ENCODE data around the gene CFAP69. TPM values are rescaled to one million over a fixed set of nuclear protein-coding genes. Genes with fewer than 3 reads are reported as not detected.

The CFAP69 gene
- total RNA-seq, 1 experiment from 2014 or later, result 3.4 TPM

DNA sequence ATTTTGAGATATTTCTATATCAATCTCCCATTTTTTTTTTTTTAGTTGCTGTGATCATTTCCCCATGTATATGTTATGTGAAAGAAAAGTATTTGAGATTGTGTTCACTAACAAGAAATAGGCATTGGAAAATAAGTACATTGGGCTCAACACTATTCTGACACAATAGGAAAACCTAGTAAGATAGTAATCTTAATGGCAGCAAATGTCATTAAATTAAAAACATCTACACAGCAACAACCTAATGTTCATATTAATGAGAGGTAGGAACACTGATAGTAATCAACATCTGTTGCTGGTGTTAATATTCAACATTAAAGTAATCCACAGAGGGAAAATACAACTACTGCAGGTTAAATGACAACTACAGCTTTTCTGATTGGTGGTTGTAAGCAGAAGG is 100.0 kb downstream of the CFAP69 start:
- ATAC-seq, result no peak
- DNase-seq (ENCODE audit: low spot score), result no peak
- Mint-ChIP-seq H3K4me1 (peaks cover 9% of the 10 kb centered on the region), H3K4me3 (peak overlapping the region; percentile 91), H3K36me3 (no peaks in the 10 kb centered on the region), H3K27ac (0 out of 2 replicates have a peak overlapping the region, but pooled peaks have one; percentile 73), H3K27me3 (ENCODE audit: low read depth) (no peaks in the 10 kb centered on the region), H3K9me3 (no peaks in the 10 kb centered on the region)
- CTCF ChIA-PET, result interaction anchor here (1.1 to 1.7 kb wide), 3 partner anchors 83 to 133 kb away, joined by 3 to 15 read pairs (median 5); partner anchors contain the start of gene STEAP2
- POLR2A ChIA-PET, result interaction anchor here (1.3 kb wide), 1 partner anchor 133 kb away, joined by 5 read pairs; the partner anchor contains the start of gene STEAP2
- TF ChIP-seq TEAD1 (CRISPR knock-in tag; IDR thresholded peaks at IDR 0.05) (no peak), NR2C2 (CRISPR knock-in tag; IDR thresholded peaks at IDR 0.05) (no peak), TCF7 (CRISPR knock-in tag; IDR thresholded peaks at IDR 0.05; ENCODE audit: low read depth) (no peak), CREM (CRISPR knock-in tag; IDR thresholded peaks at IDR 0.05) (no peak)
- TF ChIP-seq, protein P1, sequence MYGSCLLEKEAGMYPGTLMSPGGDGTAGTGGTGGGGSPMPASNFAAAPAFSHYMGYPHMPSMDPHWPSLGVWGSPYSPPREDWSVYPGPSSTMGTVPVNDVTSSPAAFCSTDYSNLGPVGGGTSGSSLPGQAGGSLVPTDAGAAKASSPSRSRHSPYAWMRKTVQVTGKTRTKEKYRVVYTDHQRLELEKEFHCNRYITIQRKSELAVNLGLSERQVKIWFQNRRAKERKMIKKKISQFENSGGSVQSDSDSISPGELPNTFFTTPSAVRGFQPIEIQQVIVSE (CRISPR knock-in tag; IDR thresholded peaks at IDR 0.05; ENCODE audit: borderline replicate concordance), result no peak

DNA sequence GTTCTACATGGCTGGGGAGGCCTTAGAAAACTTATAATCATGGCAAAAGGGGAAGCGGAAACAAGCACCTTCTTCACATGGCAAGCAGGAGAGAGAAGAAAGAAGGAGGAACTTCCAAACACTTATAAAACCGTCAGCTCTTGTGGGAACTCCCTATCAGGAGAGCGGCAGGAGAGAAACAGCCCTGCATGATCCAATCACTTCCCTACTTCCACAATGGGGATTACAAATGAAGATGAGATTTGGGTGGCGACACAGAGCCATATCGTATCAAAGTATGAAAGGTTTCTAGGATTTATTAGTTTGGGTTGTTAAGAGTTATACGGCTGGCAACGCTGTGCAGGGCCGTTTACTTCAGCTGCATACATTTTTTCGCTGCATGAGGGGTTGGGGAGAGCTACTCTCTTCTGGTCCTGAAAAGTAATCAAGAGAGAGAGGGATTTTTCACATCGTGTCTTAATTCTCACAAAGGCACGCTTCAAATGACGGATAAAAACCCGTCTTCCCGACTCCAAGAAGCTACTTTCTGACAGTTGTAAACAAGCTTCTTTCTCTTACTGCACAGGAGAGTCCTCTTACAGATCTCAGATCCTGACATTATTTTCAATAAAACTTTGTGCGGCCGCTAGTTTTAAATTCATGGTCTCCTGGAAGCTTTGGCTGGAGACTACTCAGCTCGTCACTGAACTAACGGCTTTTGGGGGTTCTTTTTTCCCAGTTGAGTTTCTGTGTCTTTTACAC is 100.8 kb downstream of the CFAP69 start:
- peaks cover 9% of the 10 kb centered on the region for H3K4me1 Mint-ChIP-seq
- no peaks in the 10 kb centered on the region for H3K9me3 Mint-ChIP-seq
- ChIA-PET CTCF (interaction anchor here (0.7 to 1.7 kb wide), 9 partner anchors 26 to 191 kb away, joined by 3 to 15 read pairs (median 4); partner anchors contain the start of genes CLDN12, STEAP1 and STEAP2), POLR2A (interaction anchor here (1.3 kb wide), 1 partner anchor 134 kb away, joined by 5 read pairs; the partner anchor contains the start of gene STEAP2)
- TF ChIP-seq GTF2I (CRISPR knock-in tag; conservative IDR thresholded peaks at IDR 0.05) (no peak), RORB (CRISPR knock-in tag; IDR thresholded peaks at IDR 0.05) (no peak), ZNF416 (CRISPR knock-in tag; IDR thresholded peaks at IDR 0.05) (no peak), ZNF263 (CRISPR knock-in tag; IDR thresholded peaks at IDR 0.05; ENCODE audit: low read depth) (no peak), SMAD4 (CRISPR knock-in tag; IDR thresholded peaks at IDR 0.05) (no peak), IRF2 (CRISPR knock-in tag; IDR thresholded peaks at IDR 0.05; ENCODE audit: borderline replicate concordance, low read depth) (no peak), NR3C1 (CRISPR knock-in tag; conservative IDR thresholded peaks at IDR 0.05; ENCODE audit: low read depth) (no peak), NR2C2 (CRISPR knock-in tag; IDR thresholded peaks at IDR 0.05) (no peak), ESRRA (CRISPR knock-in tag; IDR thresholded peaks at IDR 0.05; ENCODE audit: borderline replicate concordance) (no peak), OVOL2 (CRISPR knock-in tag; IDR thresholded peaks at IDR 0.05; ENCODE audit: borderline replicate concordance) (no peak)
- TF ChIP-seq, protein P2, sequence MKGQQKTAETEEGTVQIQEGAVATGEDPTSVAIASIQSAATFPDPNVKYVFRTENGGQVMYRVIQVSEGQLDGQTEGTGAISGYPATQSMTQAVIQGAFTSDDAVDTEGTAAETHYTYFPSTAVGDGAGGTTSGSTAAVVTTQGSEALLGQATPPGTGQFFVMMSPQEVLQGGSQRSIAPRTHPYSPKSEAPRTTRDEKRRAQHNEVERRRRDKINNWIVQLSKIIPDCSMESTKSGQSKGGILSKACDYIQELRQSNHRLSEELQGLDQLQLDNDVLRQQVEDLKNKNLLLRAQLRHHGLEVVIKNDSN (CRISPR knock-in tag; IDR thresholded peaks at IDR 0.05), result no peak
- TF ChIP-seq, protein P3, sequence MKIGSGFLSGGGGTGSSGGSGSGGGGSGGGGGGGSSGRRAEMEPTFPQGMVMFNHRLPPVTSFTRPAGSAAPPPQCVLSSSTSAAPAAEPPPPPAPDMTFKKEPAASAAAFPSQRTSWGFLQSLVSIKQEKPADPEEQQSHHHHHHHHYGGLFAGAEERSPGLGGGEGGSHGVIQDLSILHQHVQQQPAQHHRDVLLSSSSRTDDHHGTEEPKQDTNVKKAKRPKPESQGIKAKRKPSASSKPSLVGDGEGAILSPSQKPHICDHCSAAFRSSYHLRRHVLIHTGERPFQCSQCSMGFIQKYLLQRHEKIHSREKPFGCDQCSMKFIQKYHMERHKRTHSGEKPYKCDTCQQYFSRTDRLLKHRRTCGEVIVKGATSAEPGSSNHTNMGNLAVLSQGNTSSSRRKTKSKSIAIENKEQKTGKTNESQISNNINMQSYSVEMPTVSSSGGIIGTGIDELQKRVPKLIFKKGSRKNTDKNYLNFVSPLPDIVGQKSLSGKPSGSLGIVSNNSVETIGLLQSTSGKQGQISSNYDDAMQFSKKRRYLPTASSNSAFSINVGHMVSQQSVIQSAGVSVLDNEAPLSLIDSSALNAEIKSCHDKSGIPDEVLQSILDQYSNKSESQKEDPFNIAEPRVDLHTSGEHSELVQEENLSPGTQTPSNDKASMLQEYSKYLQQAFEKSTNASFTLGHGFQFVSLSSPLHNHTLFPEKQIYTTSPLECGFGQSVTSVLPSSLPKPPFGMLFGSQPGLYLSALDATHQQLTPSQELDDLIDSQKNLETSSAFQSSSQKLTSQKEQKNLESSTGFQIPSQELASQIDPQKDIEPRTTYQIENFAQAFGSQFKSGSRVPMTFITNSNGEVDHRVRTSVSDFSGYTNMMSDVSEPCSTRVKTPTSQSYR (CRISPR knock-in tag; IDR thresholded peaks at IDR 0.05), result no peak
- TF ChIP-seq, protein P4, sequence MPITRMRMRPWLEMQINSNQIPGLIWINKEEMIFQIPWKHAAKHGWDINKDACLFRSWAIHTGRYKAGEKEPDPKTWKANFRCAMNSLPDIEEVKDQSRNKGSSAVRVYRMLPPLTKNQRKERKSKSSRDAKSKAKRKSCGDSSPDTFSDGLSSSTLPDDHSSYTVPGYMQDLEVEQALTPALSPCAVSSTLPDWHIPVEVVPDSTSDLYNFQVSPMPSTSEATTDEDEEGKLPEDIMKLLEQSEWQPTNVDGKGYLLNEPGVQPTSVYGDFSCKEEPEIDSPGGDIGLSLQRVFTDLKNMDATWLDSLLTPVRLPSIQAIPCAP (CRISPR knock-in tag; IDR thresholded peaks at IDR 0.05), result no peak
- TF ChIP-seq, protein P5, sequence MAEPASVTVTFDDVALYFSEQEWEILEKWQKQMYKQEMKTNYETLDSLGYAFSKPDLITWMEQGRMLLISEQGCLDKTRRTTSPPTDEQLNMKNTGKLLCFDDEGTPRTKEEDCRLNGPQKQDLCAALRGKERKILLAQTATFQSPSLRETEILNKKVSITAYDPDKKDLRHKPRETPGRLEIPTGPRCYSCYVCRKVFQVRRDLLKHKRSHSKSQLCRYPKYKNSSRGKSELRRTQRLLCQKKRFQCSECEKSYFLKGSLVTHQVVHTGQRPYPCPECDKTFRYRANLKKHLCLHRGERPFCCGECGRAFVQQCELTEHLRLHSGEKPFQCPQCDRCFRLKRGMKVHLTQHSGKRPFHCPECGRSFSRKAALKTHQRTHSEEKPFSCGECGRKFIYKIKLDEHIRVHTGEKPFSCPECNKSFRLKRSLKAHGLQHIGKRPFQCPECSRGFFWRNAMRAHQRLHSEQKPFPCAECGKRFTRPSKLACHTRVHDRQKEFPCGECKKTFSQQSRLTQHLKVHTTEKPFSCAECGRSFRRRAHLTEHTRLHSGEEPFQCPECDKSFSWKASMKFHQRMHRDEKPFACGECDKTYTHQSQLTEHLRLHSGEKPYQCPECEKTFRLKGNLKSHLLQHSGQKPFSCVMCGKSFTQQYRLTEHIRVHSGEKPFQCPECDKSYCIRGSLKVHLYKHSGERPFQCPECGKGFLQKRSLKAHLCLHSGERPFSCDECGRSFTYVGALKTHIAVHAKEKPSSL (CRISPR knock-in tag; conservative IDR thresholded peaks at IDR 0.05), result no peak
- TF ChIP-seq, protein P6, sequence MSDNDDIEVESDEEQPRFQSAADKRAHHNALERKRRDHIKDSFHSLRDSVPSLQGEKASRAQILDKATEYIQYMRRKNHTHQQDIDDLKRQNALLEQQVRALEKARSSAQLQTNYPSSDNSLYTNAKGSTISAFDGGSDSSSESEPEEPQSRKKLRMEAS (CRISPR knock-in tag; IDR thresholded peaks at IDR 0.05), result no peak
- peak overlapping the region; percentile 89 for H3K27ac Mint-ChIP-seq
- ATAC-seq (peak; percentile 19), DNase-seq (ENCODE audit: low spot score) (no peak)
- H3K4me3 Mint-ChIP-seq, result peak overlapping the region; percentile 91
- no peaks in the 10 kb centered on the region for H3K36me3 Mint-ChIP-seq
- H3K27me3 Mint-ChIP-seq (ENCODE audit: low read depth), result no peaks in the 10 kb centered on the region

All from WTC11 (cell line).